Measurements from ENCODE around the gene KRTAP12-3. TPM values are rescaled to one million over a fixed set of nuclear protein-coding genes. Genes with fewer than 3 reads are reported as not detected.
"Not testable (repeated sequence)": the region's sequence is repeated elsewhere in the genome, so short reads cannot be mapped to it uniquely, and the experiment has no call there.

Gene KRTAP12-3
- total RNA-seq, 6 donors from 2014 or later: not detected

GRCh38 chr21:44686000-44686781, 28.5 kb downstream of the KRTAP12-3 start:
- Histone ChIP-seq H3K27ac (no peak overlapping the region), H3K4me3 (no peak overlapping the region), H3K36me3 (no peaks in the 10 kb centered on the region), H3K9me3 (no peaks in the 10 kb centered on the region), H3K27me3 (no peaks in the 10 kb centered on the region), H3K4me1 (no peaks in the 10 kb centered on the region)
- DNase-seq: peak in 1 of 2 donors; percentile 74
- TF ChIP-seq POLR2AphosphoS5 (IDR thresholded peaks at IDR 0.05): no peak
- no peak for TF ChIP-seq POLR2A (IDR thresholded peaks at IDR 0.05)
- TF ChIP-seq CTCF (IDR thresholded peaks at IDR 0.05): no peak
- no peak for TF ChIP-seq EP300 (IDR thresholded peaks at IDR 0.05)
- no peak for ATAC-seq (ENCODE audit: low FRiP score in 2 of 2)
- WGBS, 2 donors: 44 to 50% methylated on average over 4 to 11 of the region's 14 CpGs

- Histone ChIP-seq H3K4me3 (no peak overlapping the region), H3K27me3 (no peaks in the 10 kb centered on the region), H3K9me3 (no peaks in the 10 kb centered on the region), H3K4me1 (no peaks in the 10 kb centered on the region), H3K27ac (no peak overlapping the region), H3K36me3 (no peaks in the 10 kb centered on the region)
- 62 to 74% methylated on average over 18 to 25 of the region's 25 CpGs for WGBS, 2 donors
- ATAC-seq (ENCODE audit: low FRiP score in 2 of 2) (no peak), DNase-seq (peak in 1 of 2 donors; percentile 53)
- TF ChIP-seq CTCF (IDR thresholded peaks at IDR 0.05) (no peak), EP300 (IDR thresholded peaks at IDR 0.05) (no peak), POLR2AphosphoS5 (IDR thresholded peaks at IDR 0.05) (no peak), POLR2A (IDR thresholded peaks at IDR 0.05) (no peak)
Observed at GRCh38 chr21:44686843-44687561, 29.3 kb downstream of the KRTAP12-3 start.

- H3K27me3 ChIP-seq: no peaks in the 10 kb centered on the region
- ATAC-seq (ENCODE audit: low FRiP score in 2 of 2) (no peak), DNase-seq (no peak)
- H3K9me3 ChIP-seq: peaks cover 0 to 5% (median 2%) of the 10 kb centered on the region in 4 donors
- H3K36me3 ChIP-seq: no peaks in the 10 kb centered on the region
- no peak overlapping the region for H3K4me3 ChIP-seq
- no peak for TF ChIP-seq CTCF (IDR thresholded peaks at IDR 0.05)
- no peak for TF ChIP-seq EP300 (IDR thresholded peaks at IDR 0.05)
- no peak for TF ChIP-seq POLR2A (IDR thresholded peaks at IDR 0.05)
- no peak for TF ChIP-seq POLR2AphosphoS5 (IDR thresholded peaks at IDR 0.05)
- WGBS, 2 donors: 58 to 70% methylated on average over 11 of the region's 11 CpGs
- no peaks in the 10 kb centered on the region for H3K4me1 ChIP-seq
- no peak overlapping the region for H3K27ac ChIP-seq
Observed at GRCh38 chr21:44687671-44688070, 29.9 kb downstream of the KRTAP12-3 start.

- not testable (repeated sequence) for DNase-seq; H3K27ac ChIP-seq; H3K4me1 ChIP-seq; H3K27me3 ChIP-seq; H3K36me3 ChIP-seq; H3K4me3 ChIP-seq; ATAC-seq (ENCODE audit: low FRiP score in 2 of 2)
- H3K9me3 ChIP-seq: peaks cover 0 to 15% (median 13%) of the 10 kb centered on the region in 4 donors
- WGBS, 2 donors: 85 to 91% methylated on average over 3 of the region's 3 CpGs
Observed at GRCh38 chr21:44689740-44690139, 32.0 kb downstream of the KRTAP12-3 start.

- H3K4me3 ChIP-seq: no peak overlapping the region
- no peaks in the 10 kb centered on the region for H3K4me1 ChIP-seq
Observed at GRCh38 chr21:44691686-44692085, 34.0 kb downstream of the KRTAP12-3 start.

More at GRCh38 chr21:44691686-44692085, 34.0 kb downstream of the KRTAP12-3 start:
- Histone ChIP-seq H3K27ac (no peak overlapping the region), H3K36me3 (no peaks in the 10 kb centered on the region), H3K9me3 (peaks cover 0 to 15% (median 13%) of the 10 kb centered on the region in 4 donors), H3K27me3 (no peaks in the 10 kb centered on the region)
- ATAC-seq (ENCODE audit: low FRiP score in 2 of 2): no peak
- DNase-seq: no peak
- TF ChIP-seq EP300 (IDR thresholded peaks at IDR 0.05) (no peak), POLR2A (IDR thresholded peaks at IDR 0.05) (no peak), POLR2AphosphoS5 (IDR thresholded peaks at IDR 0.05) (no peak), CTCF (IDR thresholded peaks at IDR 0.05) (no peak)
- 71 to 74% methylated on average over 2 of the region's 2 CpGs for WGBS, 2 donors

Data from upper lobe of left lung (tissue), 6 donors.